ENCODE data around the gene SNTG2.

- TF ChIP-seq POLR2A (IDR thresholded peaks at IDR 0.05) = no peak
- no peak for TF ChIP-seq CTCF (IDR thresholded peaks at IDR 0.05)
Measured at GRCh38 chr2:939936-940601, 10.6 kb upstream of the SNTG2 start.
